Measurements from ENCODE around the gene TBC1D10B.

The TBC1D10B gene

GRCh38 chr16:30383521-30383920, 13.2 kb upstream of the TBC1D10B start:
- H3K27me3 ChIP-seq (ENCODE audit: insufficient read depth, poor library complexity, severe bottlenecking) = no peaks in the 10 kb centered on the region
- DNase-seq (ENCODE audit: low read depth in 1 of 2, low spot score in 1 of 2) = no peak
- no peak overlapping the region for H3K4me3 ChIP-seq (replicated peaks; ENCODE audit: insufficient read depth, low read length)
- no peak overlapping the region for H3K27ac ChIP-seq (replicated peaks)
- TF ChIP-seq POLR2AphosphoS5 (IDR thresholded peaks at IDR 0.05; ENCODE audit: low read depth) (no peak), REST (IDR thresholded peaks at IDR 0.05; ENCODE audit: insufficient replicate concordance, low read depth) (no peak), GABPA (IDR thresholded peaks at IDR 0.05; ENCODE audit: low read depth) (no peak), CTCF (IDR thresholded peaks at IDR 0.05; ENCODE audit: insufficient read depth, low read length) (no peak), SPI1 (IDR thresholded peaks at IDR 0.05; ENCODE audit: borderline replicate concordance, low read depth) (no peak)

- TF ChIP-seq GABPA (IDR thresholded peaks at IDR 0.05; ENCODE audit: low read depth) (no peak), SPI1 (IDR thresholded peaks at IDR 0.05; ENCODE audit: borderline replicate concordance, low read depth) (peak; percentile 47; the same call in 1 of the 2 replicates), REST (IDR thresholded peaks at IDR 0.05; ENCODE audit: insufficient replicate concordance, low read depth) (no peak), CTCF (IDR thresholded peaks at IDR 0.05; ENCODE audit: insufficient read depth, low read length) (no peak), POLR2AphosphoS5 (IDR thresholded peaks at IDR 0.05; ENCODE audit: low read depth) (no peak)
- Histone ChIP-seq H3K27me3 (ENCODE audit: insufficient read depth, poor library complexity, severe bottlenecking) (no peaks in the 10 kb centered on the region), H3K27ac (replicated peaks) (no peak within 1 kb of the TSS), H3K4me3 (replicated peaks; ENCODE audit: insufficient read depth, low read length) (no peak within 1 kb of the TSS)
- peak in 1 of 2 experiments; percentile 34 for DNase-seq (ENCODE audit: low read depth in 1 of 2, low spot score in 1 of 2)
These were observed 12.0 kb upstream of the TBC1D10B start, which contains the start of gene SEPTIN1 for GRCh38 chr16:30382111-30382881. Gene SEPTIN1, minus strand, starts transcription at chr16:30382561. Its CDS starts 19 bp downstream, at chr16:30382542.

GRCh38 chr16:30381291-30382041, 11.2 kb upstream of the TBC1D10B start:
- H3K27me3 ChIP-seq (ENCODE audit: insufficient read depth, poor library complexity, severe bottlenecking) = no peaks in the 10 kb centered on the region
- H3K4me3 ChIP-seq (replicated peaks; ENCODE audit: insufficient read depth, low read length) = no peak overlapping the region
- DNase-seq (ENCODE audit: low read depth in 1 of 2, low spot score in 1 of 2) = no peak
- TF ChIP-seq SPI1 (IDR thresholded peaks at IDR 0.05; ENCODE audit: borderline replicate concordance, low read depth) (no peak), GABPA (IDR thresholded peaks at IDR 0.05; ENCODE audit: low read depth) (no peak), POLR2AphosphoS5 (IDR thresholded peaks at IDR 0.05; ENCODE audit: low read depth) (no peak), REST (IDR thresholded peaks at IDR 0.05; ENCODE audit: insufficient replicate concordance, low read depth) (no peak)
- no peak overlapping the region for H3K27ac ChIP-seq (replicated peaks)

Measured in HL-60 (cell line).